ENCODE data around the gene RXRA.

GRCh38 chr9:134321531-134321930 is 4.7 kb upstream of the RXRA start:
- TF ChIP-seq, protein P1, sequence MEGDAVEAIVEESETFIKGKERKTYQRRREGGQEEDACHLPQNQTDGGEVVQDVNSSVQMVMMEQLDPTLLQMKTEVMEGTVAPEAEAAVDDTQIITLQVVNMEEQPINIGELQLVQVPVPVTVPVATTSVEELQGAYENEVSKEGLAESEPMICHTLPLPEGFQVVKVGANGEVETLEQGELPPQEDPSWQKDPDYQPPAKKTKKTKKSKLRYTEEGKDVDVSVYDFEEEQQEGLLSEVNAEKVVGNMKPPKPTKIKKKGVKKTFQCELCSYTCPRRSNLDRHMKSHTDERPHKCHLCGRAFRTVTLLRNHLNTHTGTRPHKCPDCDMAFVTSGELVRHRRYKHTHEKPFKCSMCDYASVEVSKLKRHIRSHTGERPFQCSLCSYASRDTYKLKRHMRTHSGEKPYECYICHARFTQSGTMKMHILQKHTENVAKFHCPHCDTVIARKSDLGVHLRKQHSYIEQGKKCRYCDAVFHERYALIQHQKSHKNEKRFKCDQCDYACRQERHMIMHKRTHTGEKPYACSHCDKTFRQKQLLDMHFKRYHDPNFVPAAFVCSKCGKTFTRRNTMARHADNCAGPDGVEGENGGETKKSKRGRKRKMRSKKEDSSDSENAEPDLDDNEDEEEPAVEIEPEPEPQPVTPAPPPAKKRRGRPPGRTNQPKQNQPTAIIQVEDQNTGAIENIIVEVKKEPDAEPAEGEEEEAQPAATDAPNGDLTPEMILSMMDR (IDR thresholded peaks at IDR 0.05), result no peak
- TF ChIP-seq POLR2A (IDR thresholded peaks at IDR 0.05) (no peak), EP300 (IDR thresholded peaks at IDR 0.05) (no peak)

Measured in upper lobe of left lung (tissue), 4 donors.